GM21576 (cell line): ENCODE data around the gene ZBTB17.

Source experiments
- ATAC-seq: cut with Tn5 transposase; IDR thresholded peaks from one replicate; pipeline ENCODE4 v1.9.1; 2021; ENCODE audit warnings: mild to moderate bottlenecking, moderate library complexity; ENCODE audit not compliant: unreplicated experiment

ZBTB17 gene

DNA sequence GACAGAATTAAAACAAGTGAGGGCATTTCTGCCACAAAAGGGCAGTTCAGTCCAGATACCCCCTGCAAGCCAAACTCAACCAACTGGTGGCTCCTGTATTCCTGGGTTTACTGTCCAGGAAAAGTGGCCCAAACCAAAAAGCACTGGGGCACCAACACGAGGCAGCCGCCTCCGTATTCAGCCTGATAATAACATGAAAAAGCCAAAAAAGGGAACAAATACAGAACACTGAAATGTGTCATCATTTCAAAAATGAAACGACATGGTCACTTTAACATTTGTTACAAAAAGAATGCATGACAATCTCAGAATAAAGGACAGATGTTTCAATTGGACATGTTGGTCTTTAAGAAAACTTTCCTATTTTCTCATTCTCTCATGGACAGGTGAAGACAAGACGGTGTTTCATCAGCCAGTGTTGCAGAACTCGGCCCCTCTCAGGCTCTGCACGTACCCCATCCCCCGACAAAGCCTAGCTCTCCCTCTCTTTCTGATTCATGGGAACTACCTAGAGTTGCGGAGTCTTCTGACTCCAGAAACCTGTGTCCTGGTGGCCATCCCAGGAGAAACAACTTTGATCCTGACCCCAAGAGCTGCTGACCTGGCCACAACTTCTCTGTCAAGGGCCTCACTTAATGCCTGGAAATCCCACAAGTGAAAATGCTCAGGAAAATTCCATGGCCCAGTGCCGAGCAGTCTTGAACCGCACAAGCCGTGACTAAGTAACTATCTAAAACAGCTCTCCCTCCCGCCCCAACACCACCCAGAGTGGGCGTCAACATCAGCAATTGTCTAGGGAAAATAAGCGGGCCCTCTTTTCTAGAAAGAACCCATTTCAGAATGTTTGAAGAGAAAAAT lies 27.1 kb downstream of the ZBTB17 start:
- peak; percentile 15 for ATAC-seq

DNA sequence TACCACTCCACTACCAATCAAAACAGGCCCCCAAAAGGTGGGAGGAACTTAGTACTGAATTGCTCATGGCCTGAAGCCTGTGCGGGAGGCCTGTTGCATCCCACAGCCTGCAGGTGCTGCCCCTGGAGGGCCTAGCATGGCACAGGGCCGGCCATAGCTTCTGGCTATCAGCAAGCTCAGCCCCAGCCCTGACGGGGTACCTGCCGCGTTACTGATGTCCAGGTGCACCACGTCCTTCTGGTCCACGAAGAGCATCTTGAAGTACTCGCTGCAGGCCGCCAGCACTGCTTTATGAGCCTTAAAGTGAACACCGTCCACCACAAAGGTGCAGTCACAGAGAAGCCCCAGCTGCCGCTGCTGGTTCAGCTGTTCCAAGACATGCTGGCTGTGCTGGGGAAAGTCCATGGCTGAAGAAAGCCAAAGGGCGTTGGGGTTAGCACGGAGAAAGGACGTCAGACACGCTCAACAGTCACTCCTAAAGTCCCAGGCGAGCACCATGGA lies 27.8 kb downstream of the ZBTB17 start:
- no peak for ATAC-seq

DNA sequence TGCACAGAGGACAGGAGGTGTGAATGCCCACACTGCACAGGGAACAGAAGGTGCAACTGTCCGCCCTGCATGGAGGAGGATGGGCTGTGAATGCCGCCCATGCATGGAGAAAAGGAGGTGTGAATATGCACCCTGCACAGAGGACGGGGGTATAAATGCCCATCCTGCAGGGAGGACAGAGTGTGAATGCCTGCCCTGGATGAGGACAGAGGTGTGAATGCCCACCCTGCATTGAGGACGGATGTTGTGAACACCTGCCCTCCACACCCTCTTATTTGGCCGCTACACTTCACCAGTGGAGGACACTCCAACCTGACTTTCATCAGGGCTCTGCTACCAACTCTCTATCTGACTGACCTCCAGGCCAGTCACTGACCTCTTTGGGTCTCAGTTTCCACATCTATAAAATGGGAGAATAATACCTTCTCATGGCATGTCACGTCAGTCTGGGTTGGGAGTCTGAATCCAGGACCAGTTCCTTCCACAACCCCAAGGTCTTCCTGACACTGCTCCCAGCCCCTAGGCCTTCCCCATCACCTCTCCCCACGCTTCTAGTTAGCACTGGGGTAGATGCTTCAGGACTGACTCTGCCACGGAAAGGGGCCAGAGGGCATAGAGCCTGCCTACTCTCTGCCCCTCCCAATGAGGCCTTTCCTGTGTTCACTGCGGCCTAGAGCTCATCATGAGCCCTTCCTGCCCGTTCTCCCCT lies 28.4 kb downstream of the ZBTB17 start:
- ATAC-seq = no peak

DNA sequence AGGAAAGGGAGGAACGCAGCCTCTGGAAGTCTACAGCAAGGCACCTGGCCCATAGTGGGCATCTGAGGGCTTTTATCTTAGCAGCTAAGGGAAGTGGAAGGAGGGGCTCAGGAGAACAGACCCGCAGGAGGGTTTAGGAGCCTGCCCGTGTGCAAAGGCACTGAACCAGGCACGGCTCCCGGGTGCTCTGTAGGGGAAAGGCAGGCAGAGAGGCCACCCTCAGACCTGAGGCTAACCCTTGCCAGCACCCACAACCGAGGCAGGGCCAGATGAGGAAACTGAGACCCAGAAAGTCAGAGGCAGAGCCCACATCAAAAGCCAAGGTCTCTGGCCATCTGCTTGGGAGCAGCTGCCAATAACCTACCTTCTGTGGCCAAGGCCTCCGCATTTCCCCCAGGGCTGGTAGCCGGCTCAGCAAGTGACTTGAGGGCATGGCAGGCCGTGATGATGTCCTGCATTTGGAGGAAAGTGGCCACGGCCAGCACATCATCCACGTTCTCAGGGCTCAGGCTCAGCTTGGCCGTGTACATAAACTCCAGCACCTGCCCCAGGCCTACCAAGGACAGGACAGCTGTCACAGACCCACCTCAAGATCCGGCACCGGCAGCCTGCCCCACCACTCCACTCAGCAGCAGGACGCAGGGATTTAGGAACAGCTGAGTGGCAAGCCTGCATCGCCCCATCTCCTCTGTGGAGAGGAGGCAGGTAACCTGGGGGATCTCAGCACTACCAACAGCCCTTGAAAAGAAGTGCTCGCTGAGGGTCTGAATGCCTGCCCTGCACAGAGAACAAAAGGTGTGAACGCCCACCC lies 29.1 kb downstream of the ZBTB17 start:
- ATAC-seq = no peak

DNA sequence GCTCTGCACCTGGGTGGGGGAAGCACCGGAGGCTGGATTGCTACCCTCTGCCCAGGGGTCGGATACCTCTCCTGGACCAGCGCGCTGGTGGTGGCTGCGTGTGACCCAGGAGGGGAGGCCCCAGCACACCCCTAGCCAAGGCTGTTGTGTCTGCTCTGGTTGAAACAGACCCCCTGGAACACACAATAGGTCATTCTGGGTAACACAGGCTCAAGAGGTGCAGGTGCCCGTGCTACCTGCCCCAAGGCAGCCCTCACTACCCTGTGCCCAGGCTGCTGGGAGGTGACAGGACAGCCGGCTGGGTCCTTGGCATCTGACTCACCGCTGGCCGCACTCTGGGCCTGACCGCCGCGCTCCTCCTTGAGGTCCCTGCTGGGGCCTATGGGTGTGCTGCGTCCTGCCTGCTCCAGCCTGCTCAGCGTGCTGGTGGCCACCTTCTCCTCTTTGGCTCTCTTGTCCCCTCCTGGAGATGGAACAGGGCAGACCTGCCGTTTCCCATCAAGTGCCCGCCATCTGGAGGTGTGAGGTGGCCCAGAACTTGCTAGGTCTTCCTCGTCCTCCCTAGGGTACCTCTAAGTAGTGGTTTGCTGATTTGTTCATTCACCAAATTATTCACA lies 30.0 kb downstream of the ZBTB17 start:
- ATAC-seq = no peak

DNA sequence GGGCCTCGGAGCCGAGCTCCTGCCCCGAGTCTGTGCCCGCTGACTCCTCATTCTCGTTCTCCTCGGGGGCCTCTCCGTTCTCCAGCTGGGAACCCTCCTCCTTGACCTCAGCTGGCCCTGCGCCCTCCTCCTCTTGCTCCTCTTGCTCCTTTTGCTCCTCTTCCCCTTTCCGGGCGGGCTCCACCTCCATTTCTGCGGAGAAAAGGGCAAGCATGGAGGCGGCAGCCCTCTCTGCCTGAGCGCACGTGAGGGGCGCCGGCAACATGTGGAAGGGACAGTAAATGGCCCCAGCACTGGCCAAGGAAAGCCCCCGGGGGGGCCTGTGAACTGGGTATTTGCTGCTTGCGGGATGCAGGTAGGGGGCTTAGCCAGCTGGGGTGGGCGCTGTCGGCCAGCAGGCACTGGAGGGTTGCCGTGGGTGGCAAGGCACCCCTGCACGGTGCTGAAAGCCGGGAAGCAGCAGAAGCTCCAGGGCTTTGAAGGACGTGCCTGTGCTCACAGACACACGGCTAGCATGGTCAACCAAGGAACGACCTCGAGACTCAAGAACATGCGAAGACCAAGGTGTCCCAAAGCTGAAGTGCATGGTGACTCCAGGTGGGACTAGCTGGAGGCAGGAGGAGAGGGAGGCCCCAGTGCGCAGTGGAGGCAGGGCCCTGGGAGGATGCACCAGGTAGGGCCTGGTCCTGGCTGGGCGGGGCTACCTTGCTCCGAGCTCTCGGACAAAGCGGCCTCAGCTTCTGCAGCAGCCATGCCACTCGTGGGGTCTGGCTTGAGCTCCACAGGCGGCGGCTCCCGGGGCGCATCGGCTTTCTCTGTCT lies 30.7 kb downstream of the ZBTB17 start:
- ATAC-seq = no peak

DNA sequence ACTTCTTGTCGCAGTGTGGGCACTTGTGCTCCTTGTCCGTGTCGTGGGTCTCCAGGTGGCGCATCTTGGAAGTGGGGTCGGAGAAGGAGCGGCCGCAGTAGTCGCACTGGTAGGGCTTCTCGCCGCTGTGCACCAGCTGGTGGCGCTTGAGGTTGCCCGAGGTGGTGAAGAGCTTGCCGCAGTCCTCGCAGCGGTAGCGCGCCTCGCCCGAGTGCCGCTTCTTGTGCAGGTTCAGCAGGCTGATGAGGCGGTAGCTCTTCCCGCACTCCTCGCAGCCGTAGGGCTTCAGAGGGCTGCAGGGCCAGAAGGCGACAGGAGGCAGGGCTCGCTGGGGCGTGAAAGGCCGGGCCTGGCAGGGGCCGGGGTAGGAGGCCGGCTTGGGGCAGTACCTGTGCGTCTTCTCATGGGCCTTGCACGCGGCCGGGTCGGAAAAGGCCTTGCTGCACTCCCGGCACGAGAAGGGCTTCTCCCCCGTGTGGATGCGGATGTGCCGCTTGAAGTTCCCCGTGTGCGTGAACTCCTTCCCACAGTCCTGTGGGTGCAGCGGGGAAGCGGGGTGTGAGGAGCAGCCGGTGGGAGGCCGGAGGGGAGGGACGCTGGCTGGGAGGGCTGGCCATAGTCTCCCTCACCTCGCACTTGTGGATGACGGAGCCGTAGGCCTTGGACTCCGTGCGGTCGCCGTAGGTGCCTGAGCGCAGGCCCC lies 31.4 kb downstream of the ZBTB17 start:
- ATAC-seq = no peak

DNA sequence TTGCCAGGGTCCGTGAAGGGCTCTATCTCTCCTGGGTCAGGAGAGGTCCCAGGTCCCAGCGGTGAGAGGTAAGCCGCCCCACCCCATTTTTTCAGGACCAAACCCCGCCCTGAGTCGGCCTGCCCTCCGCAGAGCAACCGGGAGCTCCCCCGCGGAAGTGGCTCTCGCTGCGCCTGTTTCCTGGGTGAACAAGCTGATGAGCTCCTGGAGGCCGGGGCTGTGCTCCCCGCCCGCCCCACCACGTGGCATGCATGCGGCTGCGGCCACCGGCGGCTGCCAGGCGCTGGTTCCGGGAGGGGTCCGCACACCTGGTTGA lies 32.0 kb downstream of the ZBTB17 start:
- no peak for ATAC-seq

DNA sequence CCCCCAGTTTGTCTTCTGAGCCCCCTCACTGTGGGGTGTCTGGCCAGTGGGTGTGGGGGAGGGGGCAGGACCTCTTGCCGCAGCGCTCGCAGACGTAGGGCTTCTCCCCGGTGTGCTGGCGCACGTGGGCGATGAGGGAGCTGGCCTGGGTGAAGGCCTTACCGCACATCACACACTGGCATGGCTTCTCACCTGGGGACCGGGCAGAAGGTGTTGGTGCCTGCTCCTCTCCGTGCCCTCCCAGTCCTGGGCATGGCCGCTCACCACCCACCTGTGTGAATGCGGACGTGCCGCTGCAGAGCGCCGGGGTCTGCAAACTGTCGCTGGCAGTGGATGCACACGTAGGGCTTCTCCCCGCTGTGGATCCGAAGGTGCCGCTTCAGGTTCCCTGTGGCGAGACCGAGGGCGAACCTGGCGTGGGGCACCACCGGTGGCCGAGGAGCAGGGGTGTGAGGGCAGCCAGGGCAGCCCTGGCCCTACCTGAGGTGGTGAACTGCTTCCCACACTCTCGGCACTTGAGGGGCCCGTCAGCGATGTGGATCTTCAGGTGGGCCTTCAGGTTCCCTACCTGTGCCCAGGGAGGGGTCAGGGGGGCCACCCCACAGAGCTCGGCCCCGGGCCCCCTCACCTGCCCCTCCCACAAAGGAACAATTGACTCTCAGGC lies 32.4 kb downstream of the ZBTB17 start:
- ATAC-seq = no peak

DNA sequence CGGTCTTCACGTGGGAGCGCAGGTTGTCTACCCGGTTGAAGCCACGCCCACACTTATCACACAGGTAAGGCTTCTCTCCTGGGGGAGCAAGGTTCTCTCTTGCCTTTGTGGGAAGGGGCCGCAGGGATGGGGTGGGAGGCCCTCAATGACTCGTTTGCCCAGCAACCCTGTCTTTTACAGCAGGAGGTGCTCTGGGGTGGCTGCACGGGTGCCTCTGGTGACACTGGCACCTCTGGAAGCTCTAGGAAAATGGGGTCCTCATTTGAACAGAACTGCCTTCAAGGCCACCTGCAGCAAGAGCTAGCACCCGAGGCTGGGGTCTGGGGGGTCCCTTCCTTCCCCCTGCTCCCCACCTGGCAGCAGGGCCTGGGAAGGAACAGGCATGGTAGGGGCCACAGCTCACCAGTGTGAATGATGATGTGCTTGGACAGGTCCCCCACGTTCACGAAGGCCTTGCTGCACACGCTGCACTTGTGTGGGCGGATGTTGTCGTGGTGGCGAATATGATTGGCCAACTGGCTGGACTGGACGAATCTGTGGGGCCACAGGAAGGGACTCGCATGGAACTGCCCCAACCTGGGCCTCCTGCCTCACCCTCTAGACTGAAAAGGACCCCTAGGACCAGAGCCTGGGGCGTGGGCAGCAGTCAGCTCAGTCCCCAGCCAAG lies 33.1 kb downstream of the ZBTB17 start:
- ATAC-seq = no peak

DNA sequence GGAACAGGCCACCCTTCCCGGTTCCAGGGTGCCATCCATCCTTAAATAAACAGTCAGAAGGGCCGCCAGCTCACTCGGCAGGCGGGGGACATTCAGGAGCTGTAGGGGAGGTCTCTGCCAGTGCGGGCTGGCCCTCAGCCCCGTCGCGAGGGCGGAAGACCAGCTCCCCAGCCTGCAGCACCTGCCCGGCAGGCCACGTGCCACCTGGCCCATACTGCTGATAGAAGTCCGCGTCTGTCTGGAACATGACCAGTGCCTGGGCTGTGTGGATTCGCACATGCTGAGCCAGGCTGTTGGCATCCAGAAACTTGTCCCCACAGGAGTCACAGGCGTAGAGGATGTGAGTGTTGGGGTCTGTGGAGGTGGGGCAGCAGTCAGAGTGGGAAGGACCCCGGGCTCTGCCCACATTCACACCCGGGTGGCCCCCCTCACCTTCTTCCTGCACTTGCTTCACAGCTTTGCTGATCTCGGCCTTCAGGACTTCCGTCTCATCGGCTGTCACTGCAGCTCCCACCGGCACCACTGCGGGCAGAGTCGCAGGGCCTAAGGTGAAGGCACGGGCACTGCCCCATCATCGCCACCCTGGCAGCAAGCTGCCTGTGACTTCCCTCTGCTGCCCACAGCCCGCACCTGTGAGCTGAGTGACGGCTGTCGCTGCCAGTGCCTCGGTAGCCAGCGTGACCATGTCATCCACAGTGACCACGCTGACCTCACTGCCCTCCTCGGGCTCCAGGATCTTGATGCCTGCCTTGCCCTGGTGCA lies 33.8 kb downstream of the ZBTB17 start:
- no peak for ATAC-seq

DNA sequence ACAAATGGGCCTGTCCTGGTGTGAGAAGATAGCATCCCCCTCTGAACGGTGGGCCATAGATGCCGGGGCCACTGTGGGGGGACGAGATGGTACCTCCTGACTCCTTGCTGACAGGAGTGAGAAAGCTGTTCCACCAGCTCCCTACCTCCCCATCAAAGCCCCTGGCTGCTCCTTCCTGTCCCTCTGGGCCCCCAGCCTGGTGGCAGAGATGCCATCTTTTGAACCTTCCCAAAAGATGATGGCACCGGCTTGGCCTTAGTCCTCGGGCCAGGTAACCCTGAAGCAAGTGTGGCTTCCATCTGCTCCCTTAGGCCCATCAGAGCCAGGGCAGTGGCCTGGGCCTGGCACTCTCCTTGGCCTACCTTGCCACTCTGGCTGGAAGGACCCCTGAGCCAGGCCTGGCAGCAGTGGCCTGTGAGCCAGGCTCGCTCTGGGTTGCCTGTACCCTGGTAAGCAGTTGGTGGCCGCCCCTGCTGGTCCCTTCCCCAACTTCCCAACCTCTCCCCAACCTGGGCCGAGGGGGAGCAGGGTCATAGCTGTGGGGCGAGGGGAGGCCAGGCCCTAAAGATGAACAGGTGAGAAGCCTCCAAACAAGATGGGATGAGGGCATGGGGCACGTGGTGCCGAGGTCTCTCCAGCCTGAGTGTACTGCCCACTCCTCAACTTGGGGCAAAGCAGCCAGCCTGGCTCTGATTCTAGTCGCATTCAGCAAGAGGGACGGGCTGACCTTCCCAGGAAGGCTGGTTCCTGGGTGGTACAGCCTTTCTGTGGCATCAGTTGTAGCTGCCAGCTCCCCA lies 34.7 kb downstream of the ZBTB17 start:
- no peak for ATAC-seq

DNA sequence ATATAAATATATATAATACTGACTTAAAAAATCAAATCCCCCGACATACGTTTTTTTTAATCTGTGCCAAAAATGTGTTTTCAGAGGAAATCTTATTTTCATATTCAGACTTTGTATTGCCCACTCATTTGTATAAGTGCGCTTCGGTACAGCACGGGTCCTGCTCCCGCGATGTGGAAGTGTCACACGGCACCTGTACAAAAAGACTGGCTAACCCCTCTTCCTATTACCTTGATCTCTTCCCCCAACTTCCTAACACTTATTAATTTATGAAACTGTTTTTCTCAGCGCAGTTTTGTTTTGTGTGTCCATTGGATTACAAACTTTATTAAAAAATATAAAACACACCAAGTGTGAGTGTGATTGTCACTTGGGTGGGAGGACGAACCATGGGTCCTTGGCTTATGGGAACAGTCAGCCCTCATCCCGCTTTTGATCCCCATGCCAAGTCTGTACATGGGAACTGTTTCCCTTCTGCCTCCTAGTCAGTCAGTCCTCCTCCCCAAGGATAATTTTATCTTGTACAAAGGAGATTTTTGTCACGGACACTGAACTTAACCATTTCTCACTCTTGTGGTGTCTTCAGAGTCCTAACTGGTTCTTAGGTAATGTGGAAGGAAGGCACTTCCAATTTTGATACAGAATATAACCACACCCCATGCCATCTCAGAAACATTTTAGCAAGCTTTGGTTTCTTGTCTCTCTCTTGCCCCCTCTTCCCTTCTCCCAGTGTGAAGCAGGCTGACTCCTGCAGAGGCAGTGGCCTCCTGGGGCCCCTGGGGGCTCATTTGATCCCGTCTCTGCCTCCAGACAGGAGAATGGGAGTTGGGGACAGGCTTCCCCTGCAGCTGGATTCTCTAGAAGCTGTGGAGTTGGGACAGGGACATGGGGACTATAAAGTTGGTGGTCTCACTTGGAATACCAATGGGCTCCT lies 35.5 kb downstream of the ZBTB17 start:
- no peak for ATAC-seq

DNA sequence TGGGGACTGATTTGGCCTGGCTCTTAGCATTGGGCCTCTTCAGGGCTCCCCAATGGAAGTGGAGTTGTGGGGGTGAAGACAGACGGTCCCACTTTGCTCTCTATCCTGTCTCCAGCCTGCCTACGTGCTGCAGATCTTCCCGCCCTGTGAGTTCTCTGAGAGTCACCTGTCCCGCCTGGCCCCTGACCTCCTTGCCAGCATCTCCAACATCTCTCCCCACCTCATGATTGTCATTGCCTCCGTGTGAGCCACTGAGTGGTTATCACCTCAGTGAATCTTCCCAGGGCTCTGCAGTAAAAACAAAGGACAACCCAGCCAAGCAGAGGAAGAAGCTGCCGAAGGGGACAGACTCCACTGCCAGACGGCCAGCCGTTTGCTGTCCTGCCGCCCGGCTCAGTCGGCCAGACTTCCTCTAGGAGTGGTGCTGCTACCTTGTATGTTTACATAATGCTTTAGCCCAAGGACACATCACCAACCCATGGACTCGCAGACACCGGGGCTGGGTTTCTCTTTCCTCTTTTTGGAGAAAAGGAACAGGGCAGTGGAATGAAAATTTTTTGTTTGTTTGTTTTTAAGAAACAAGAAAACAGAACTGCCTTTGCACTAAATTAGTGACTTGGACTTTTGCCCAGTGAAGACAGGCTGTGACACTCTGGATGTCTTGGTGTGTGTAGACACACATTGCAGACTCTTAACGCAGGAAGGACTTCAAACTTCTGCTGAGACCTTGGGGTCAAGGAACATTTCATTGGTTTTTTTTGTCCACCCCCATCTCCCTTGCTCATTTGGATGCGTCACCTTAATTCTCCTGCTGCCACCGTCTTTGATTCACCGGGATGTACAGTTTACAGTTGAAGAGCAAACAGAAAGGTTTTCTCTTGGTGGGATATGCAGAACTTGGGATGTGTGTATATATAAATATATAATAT lies 36.5 kb downstream of the ZBTB17 start:
- ATAC-seq = no peak

DNA sequence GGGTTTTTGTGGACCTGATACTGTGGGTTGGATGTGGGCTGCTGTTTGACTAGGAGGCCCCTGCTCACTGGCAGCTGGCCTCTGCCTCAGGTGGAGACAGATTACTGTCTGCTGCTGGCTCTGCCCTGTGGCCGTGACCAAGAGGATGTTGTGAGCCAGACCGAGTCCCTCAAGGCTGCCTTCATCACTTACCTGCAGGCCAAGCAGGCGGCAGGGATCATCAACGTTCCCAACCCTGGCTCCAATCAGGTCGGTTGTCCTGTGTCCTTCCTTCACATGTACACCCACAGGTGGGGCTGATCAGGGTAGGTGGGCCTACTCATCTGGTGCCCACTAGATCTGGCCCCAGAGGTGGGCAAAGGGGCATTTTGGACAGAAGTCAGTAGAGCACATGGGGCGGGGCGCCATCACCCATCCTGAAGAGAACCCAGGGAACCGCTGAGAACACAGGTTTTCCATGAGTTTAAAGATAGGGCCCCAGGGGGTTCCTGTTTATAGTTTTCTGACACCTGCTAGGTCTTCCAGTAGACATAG lies 37.2 kb downstream of the ZBTB17 start:
- ATAC-seq = no peak
